OCI-LY3 (cell line): Measurements from ENCODE around the gene MAML1.

Source experiments
- CTCF ChIP-seq: fragments of 200-600, 300-600 bp; sonication (generic); IDR thresholded peaks from 2 replicates; pipeline ENCODE4 v1.5.1; 2014; ENCODE audit warnings: antibody characterized with exemption, low read length, low read depth
- EZH2phosphoT487 ChIP-seq: fragments of 200-600 bp; shearing (Covaris generic); IDR thresholded peaks from 2 replicates; pipeline ENCODE4 v1.6.1; 2018; ENCODE audit warnings: antibody characterized with exemption, mixed run types, low read depth

DNA sequence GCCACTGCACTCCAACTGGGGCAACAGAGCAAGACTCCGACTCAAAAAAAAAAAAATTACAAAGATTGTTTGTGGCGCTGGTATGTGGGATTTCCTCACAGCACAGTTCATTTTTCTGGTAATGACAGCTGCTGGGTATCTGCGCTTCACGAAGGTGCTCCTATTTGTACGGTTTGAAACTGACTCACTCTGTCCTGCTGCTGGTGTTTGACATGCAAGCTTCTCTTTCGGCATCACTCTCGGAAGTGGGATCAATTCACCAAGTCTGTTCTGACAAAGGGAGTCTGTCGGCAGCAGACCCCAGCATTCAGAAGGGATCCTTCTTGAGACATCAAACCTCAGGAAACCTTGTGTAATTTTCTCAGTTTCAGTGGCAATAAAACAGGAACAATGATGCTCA lies 26.3 kb downstream of the MAML1 start:
- TF ChIP-seq CTCF = no peak
- TF ChIP-seq EZH2phosphoT487 = no peak
